Measurements from ENCODE around the gene IMMP2L. TPM values are rescaled to one million over a fixed set of nuclear protein-coding genes. Genes with fewer than 3 reads are reported as not detected.
A peak's percentile ranks its signal among the peaks of the same experiment; 100 is the strongest.

IMMP2L gene
- total RNA-seq, 2 experiments from 2014 or later, result 10.2 to 12.8 TPM

GRCh38 chr7:111180338-111180737 lies 382.0 kb downstream of the IMMP2L start:
- ATAC-seq (ENCODE audit: low read depth) (no peak), DNase-seq (no peak)
- H3K9me3 Mint-ChIP-seq, result peaks cover 3% of the 10 kb centered on the region
- H3K4me1 Mint-ChIP-seq, result peaks cover 7% of the 10 kb centered on the region
- no peaks in the 10 kb centered on the region for H3K36me3 Mint-ChIP-seq
- H3K4me3 Mint-ChIP-seq, result no peak overlapping the region
- no peak overlapping the region for H3K27ac Mint-ChIP-seq
- POLR2A ChIA-PET, result no interaction called here
- no peaks in the 10 kb centered on the region for H3K27me3 Mint-ChIP-seq

- H3K36me3 Mint-ChIP-seq, result no peaks in the 10 kb centered on the region
- POLR2A ChIA-PET, result no interaction called here
- no peak overlapping the region for H3K27ac Mint-ChIP-seq
- DNase-seq (no peak), ATAC-seq (ENCODE audit: low read depth) (peak; percentile 33)
- peaks cover 7% of the 10 kb centered on the region for H3K4me1 Mint-ChIP-seq
- H3K9me3 Mint-ChIP-seq, result peaks cover 3% of the 10 kb centered on the region
- no peaks in the 10 kb centered on the region for H3K27me3 Mint-ChIP-seq
- H3K4me3 Mint-ChIP-seq, result no peak overlapping the region
Measured at GRCh38 chr7:111175908-111176441, 386.3 kb downstream of the IMMP2L start.

GRCh38 chr7:111174510-111174909 lies 387.8 kb downstream of the IMMP2L start:
- Mint-ChIP-seq H3K4me3 (no peak overlapping the region), H3K4me1 (peaks cover 7% of the 10 kb centered on the region), H3K27me3 (no peaks in the 10 kb centered on the region), H3K36me3 (no peaks in the 10 kb centered on the region), H3K9me3 (peaks cover 3% of the 10 kb centered on the region), H3K27ac (no peak overlapping the region)
- DNase-seq, result no peak
- no peak for ATAC-seq (ENCODE audit: low read depth)
- POLR2A ChIA-PET, result no interaction called here

GRCh38 chr7:111173990-111174389 lies 388.3 kb downstream of the IMMP2L start:
- no peaks in the 10 kb centered on the region for H3K27me3 Mint-ChIP-seq
- no peak for DNase-seq
- POLR2A ChIA-PET, result no interaction called here
- no peak overlapping the region for H3K27ac Mint-ChIP-seq
- ATAC-seq (ENCODE audit: low read depth), result no peak
- H3K36me3 Mint-ChIP-seq, result no peaks in the 10 kb centered on the region
- no peak overlapping the region for H3K4me3 Mint-ChIP-seq
- H3K4me1 Mint-ChIP-seq, result peaks cover 7% of the 10 kb centered on the region
- H3K9me3 Mint-ChIP-seq, result peaks cover 3% of the 10 kb centered on the region

GRCh38 chr7:111173528-111173927 lies 388.8 kb downstream of the IMMP2L start:
- DNase-seq (no peak), ATAC-seq (ENCODE audit: low read depth) (no peak)
- no peak overlapping the region for H3K27ac Mint-ChIP-seq
- H3K4me3 Mint-ChIP-seq, result no peak overlapping the region
- H3K36me3 Mint-ChIP-seq, result no peaks in the 10 kb centered on the region
- POLR2A ChIA-PET, result no interaction called here
- H3K27me3 Mint-ChIP-seq, result no peaks in the 10 kb centered on the region
- H3K9me3 Mint-ChIP-seq, result peaks cover under 1% of the 10 kb centered on the region
- peaks cover 7% of the 10 kb centered on the region for H3K4me1 Mint-ChIP-seq

GRCh38 chr7:111172564-111173257 lies 389.6 kb downstream of the IMMP2L start:
- ATAC-seq (ENCODE audit: low read depth), result no peak
- H3K27me3 Mint-ChIP-seq, result no peaks in the 10 kb centered on the region
- H3K36me3 Mint-ChIP-seq, result no peaks in the 10 kb centered on the region
- H3K27ac Mint-ChIP-seq, result no peak overlapping the region
- H3K4me1 Mint-ChIP-seq, result peaks cover 7% of the 10 kb centered on the region
- no peak for DNase-seq
- H3K9me3 Mint-ChIP-seq, result no peaks in the 10 kb centered on the region
- POLR2A ChIA-PET, result no interaction called here
- no peak overlapping the region for H3K4me3 Mint-ChIP-seq

GRCh38 chr7:111168182-111168581 lies 394.1 kb downstream of the IMMP2L start:
- Mint-ChIP-seq H3K4me3 (no peak overlapping the region), H3K9me3 (no peaks in the 10 kb centered on the region), H3K27me3 (no peaks in the 10 kb centered on the region), H3K4me1 (no peaks in the 10 kb centered on the region), H3K27ac (no peak overlapping the region), H3K36me3 (no peaks in the 10 kb centered on the region)
- no peak for DNase-seq
- POLR2A ChIA-PET, result no interaction called here
- no peak for ATAC-seq (ENCODE audit: low read depth)

- no peak for DNase-seq
- no peak overlapping the region for H3K4me3 Mint-ChIP-seq
- no peaks in the 10 kb centered on the region for H3K9me3 Mint-ChIP-seq
- H3K4me1 Mint-ChIP-seq, result no peaks in the 10 kb centered on the region
- POLR2A ChIA-PET, result no interaction called here
- no peak overlapping the region for H3K27ac Mint-ChIP-seq
- ATAC-seq (ENCODE audit: low read depth), result no peak
- H3K27me3 Mint-ChIP-seq, result no peaks in the 10 kb centered on the region
- H3K36me3 Mint-ChIP-seq, result no peaks in the 10 kb centered on the region
Measured at GRCh38 chr7:111164442-111164841, 397.9 kb downstream of the IMMP2L start.

- H3K27me3 Mint-ChIP-seq, result no peaks in the 10 kb centered on the region
- DNase-seq, result no peak
- H3K9me3 Mint-ChIP-seq, result no peaks in the 10 kb centered on the region
- POLR2A ChIA-PET, result no interaction called here
- no peak for ATAC-seq (ENCODE audit: low read depth)
- no peak overlapping the region for H3K4me3 Mint-ChIP-seq
- no peaks in the 10 kb centered on the region for H3K36me3 Mint-ChIP-seq
- H3K4me1 Mint-ChIP-seq, result no peaks in the 10 kb centered on the region
- no peak overlapping the region for H3K27ac Mint-ChIP-seq
Measured at GRCh38 chr7:111162692-111163091, 399.6 kb downstream of the IMMP2L start.

GRCh38 chr7:111160297-111160696 lies 402.0 kb downstream of the IMMP2L start:
- ATAC-seq (ENCODE audit: low read depth), result no peak
- POLR2A ChIA-PET, result no interaction called here
- peaks cover 1% of the 10 kb centered on the region for H3K9me3 Mint-ChIP-seq
- no peaks in the 10 kb centered on the region for H3K27me3 Mint-ChIP-seq
- no peak for DNase-seq
- H3K27ac Mint-ChIP-seq, result no peak overlapping the region
- no peaks in the 10 kb centered on the region for H3K36me3 Mint-ChIP-seq
- H3K4me3 Mint-ChIP-seq, result no peak overlapping the region
- no peaks in the 10 kb centered on the region for H3K4me1 Mint-ChIP-seq

- H3K4me3 Mint-ChIP-seq, result no peak overlapping the region
- peaks cover 1% of the 10 kb centered on the region for H3K9me3 Mint-ChIP-seq
- H3K27ac Mint-ChIP-seq, result no peak overlapping the region
- no peaks in the 10 kb centered on the region for H3K36me3 Mint-ChIP-seq
- POLR2A ChIA-PET, result no interaction called here
- DNase-seq (no peak), ATAC-seq (ENCODE audit: low read depth) (no peak)
- H3K4me1 Mint-ChIP-seq, result no peaks in the 10 kb centered on the region
- no peaks in the 10 kb centered on the region for H3K27me3 Mint-ChIP-seq
Measured at GRCh38 chr7:111159426-111159825, 402.9 kb downstream of the IMMP2L start.

GRCh38 chr7:111150709-111151108 lies 411.6 kb downstream of the IMMP2L start:
- Mint-ChIP-seq H3K4me1 (peaks cover 2% of the 10 kb centered on the region), H3K4me3 (no peak overlapping the region), H3K36me3 (no peaks in the 10 kb centered on the region), H3K27me3 (peaks cover 2% of the 10 kb centered on the region), H3K9me3 (no peaks in the 10 kb centered on the region), H3K27ac (no peak overlapping the region)
- ATAC-seq (ENCODE audit: low read depth) (no peak), DNase-seq (no peak)
- POLR2A ChIA-PET, result no interaction called here

GRCh38 chr7:111147708-111148533 lies 414.4 kb downstream of the IMMP2L start:
- H3K4me1 Mint-ChIP-seq, result peaks cover 2% of the 10 kb centered on the region
- no peak overlapping the region for H3K4me3 Mint-ChIP-seq
- H3K9me3 Mint-ChIP-seq, result no peaks in the 10 kb centered on the region
- H3K27me3 Mint-ChIP-seq, result peaks cover 2% of the 10 kb centered on the region
- ATAC-seq (ENCODE audit: low read depth) (no peak), DNase-seq (no peak)
- H3K36me3 Mint-ChIP-seq, result no peaks in the 10 kb centered on the region
- H3K27ac Mint-ChIP-seq, result no peak overlapping the region
- POLR2A ChIA-PET, result no interaction called here

- H3K9me3 Mint-ChIP-seq, result peaks cover 1% of the 10 kb centered on the region
- H3K4me1 Mint-ChIP-seq, result peaks cover 2% of the 10 kb centered on the region
- H3K27me3 Mint-ChIP-seq, result peaks cover 2% of the 10 kb centered on the region
- DNase-seq (no peak), ATAC-seq (ENCODE audit: low read depth) (no peak)
- no peak overlapping the region for H3K4me3 Mint-ChIP-seq
- POLR2A ChIA-PET, result no interaction called here
- no peaks in the 10 kb centered on the region for H3K36me3 Mint-ChIP-seq
- no peak overlapping the region for H3K27ac Mint-ChIP-seq
Measured at GRCh38 chr7:111146136-111146535, 416.2 kb downstream of the IMMP2L start.
